Forelimb muscle (tissue), 1 donor: Measurements from ENCODE around the gene TARBP1. TPM values are rescaled to one million over a fixed set of nuclear protein-coding genes. Genes with fewer than 3 reads are reported as not detected.

Experiments used
- DNase-seq: peaks from one replicate; pipeline ENCODE4 v3.0.0-alpha.2; 2013; ENCODE audit warnings: low read depth
- polyA plus RNA-seq: library from polyadenylated mRNA; unstranded; fragments of 120-200 nt; gene quantifications from one replicate; pipeline ENCODE4 v1.2.1, GENCODE V29; 2013; ENCODE audit not compliant: insufficient read length

The TARBP1 gene
- polyA plus RNA-seq, 1 donor: 32.1 TPM

- DNase-seq: no peak
Measured at GRCh38 chr1:234348964-234349363, 130.0 kb downstream of the TARBP1 start.

GRCh38 chr1:234345237-234345636 is 133.7 kb downstream of the TARBP1 start:
- DNase-seq: no peak

GRCh38 chr1:234342774-234343173 is 136.2 kb downstream of the TARBP1 start:
- DNase-seq: no peak

Other genes starting within 250 kb of the TARBP1 start
- gene COA6, start 105.7 kb downstream of the TARBP1 start, polyA plus RNA-seq: 26.2 TPM
- 74.6 TPM for gene IRF2BP2, start 131.0 kb upstream of the TARBP1 start, polyA plus RNA-seq